AG20443 (cell line): ENCODE measurements around the gene SH2B2.
A peak's percentile ranks its signal among the peaks of the same experiment; 100 is the strongest.
"Not testable (repeated sequence)": the region's sequence is repeated elsewhere in the genome, so short reads cannot be mapped to it uniquely, and the experiment has no call there.

Experiments used
- DNase-seq: peaks from one replicate; pipeline ENCODE4 v3.0.0; 2012; ENCODE audit warnings: low spot score, mixed read lengths

The SH2B2 gene

DNA sequence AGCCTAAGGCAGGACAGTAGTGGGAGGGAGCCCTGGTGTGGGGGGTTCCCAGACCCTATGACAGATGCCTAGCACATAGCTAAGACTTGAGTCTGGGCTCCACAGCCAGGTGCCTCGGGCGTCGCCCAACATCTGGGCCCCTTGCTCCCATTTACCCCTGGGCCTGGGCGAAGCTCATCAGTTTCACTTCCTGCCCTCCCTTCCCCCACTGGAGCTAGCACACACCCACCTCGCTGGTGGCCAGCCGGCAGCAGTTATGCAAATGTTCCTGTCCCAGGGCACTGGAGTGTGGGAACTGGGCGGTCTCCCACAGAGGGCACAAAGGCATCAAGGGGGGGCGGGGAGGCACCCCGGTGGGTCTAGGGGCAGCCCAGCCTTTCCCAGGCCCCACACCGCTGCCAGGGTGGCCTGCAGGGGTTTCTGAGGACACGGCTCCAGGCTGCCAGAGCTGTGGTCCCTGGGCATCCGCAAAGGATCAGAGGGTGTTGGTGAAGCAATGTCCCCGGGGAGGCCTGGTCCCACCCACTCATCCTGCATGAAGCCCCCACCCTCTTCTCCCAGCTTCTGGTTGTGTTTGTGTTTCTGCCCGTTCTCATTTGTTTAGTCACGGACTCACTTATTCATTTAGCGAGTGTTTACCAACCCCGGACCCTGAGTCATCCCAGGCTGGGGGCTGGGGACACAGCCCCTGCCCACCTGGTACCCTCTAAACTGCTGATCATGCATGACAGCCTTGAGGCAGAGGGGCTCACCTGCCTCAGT lies 20.4 kb downstream of the SH2B2 start:
- DNase-seq = peak; percentile 45

DNA sequence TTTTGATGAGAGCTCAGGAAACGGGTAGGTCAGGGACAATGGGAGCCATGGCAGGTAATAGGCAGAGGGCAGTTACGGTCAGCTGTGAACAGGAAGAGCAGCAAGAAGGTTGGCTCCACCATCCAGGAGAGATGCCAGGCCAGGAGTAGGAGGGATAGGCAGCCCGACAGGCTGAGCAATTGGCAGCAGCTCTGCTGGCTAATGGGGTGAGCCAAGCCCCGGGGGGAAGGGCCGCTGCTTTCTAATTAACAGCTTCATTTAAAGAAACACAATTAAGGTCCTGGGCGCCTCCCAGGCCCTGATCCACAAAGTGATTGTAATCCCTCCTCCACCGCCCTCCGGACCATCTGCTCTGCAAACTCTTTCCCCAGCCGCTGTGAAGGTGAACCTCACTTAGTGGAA lies 23.7 kb downstream of the SH2B2 start:
- no peak for DNase-seq

DNA sequence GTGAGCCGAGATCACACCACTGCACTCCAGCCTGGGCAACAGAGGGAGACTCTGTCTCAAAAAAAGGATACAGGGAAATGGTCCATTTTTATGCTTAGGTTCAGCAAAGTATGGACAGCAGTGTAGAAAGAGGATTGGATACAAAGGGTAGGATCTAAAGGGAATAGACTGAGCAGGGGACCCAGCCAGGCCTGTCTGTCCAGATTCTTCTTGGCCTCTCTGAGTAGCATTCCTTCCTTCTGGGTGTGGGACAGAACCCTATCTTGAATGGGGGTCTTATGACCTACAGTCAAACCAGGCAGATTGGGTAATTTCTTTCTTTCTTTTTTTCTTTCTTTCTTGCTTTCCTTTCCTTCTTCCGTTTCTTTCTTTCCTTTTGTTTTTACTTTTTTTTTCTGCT lies 25.6 kb downstream of the SH2B2 start:
- no peak for DNase-seq

DNA sequence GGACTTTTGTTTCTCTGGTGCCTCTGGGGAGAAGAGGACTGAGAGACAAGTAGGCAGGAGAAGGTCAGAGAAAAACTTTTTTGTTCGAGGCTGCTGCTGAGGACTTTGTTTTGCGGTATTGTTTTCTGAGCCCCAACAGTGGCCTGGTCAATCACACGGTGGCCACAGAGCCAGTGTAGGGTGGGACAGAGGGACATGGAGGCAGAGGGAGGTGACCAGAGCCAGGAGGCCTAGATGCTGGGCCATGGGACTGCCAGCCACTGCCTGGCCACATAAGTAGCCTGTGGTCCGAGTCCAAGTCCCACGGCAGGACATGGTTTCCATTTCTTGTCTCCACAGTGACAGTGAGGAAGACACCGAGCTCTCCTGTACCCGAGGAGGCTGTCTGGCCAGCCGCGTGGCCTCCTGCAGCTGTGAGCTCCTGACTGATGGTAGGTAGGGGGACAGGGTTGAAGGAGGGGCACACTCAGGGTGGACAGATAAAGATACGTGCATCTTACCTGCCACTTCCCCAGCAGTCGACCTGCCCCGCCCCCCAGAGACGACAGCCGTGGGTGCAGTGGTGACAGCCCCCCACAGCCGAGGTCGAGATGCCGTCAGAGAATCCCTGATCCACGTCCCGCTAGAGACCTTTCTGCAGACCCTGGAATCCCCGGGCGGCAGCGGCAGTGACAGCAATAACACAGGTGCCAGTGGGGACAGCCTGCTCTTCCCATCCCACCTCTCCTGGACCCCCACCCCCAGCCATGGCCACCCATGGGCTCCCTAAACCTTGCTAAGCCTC lies 27.5 kb downstream of the SH2B2 start:
- DNase-seq = no peak

DNA sequence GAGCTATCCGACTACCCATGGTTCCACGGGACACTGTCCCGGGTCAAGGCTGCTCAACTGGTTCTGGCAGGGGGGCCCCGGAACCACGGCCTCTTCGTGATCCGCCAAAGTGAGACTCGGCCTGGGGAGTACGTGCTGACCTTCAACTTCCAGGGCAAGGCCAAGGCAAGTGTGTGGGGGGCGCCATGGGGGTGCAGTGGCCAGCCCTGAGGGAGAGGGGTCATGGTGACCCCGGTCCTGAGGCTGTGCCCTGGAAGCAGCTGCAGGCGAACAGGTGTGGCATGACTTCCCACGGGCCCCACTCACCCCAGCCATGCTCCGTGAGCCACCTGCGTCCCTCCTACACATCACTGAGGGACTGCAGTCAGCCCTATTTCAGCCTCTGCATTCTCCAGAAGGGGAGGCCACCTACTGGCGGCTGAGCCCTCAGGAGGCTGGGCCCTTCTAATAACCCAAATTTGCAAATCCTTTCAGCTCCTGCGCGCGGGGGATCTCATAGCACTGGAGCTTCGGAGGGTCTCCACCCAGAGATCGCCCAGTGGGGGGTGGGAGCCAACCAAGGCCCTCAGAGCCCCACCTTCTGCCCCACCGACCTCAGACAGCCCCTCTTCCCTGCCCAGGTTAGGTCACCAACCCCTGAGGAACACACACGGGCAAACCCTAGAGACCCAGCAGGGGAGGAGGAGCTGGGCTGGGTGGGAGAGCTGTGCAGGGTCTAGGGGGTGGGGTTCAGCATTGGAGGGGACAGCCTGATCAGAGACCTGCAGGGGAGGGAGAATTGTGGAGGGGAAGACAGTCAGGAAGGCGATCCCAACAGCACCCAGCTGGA lies 30.8 kb downstream of the SH2B2 start:
- peak; percentile 9 for DNase-seq

DNA sequence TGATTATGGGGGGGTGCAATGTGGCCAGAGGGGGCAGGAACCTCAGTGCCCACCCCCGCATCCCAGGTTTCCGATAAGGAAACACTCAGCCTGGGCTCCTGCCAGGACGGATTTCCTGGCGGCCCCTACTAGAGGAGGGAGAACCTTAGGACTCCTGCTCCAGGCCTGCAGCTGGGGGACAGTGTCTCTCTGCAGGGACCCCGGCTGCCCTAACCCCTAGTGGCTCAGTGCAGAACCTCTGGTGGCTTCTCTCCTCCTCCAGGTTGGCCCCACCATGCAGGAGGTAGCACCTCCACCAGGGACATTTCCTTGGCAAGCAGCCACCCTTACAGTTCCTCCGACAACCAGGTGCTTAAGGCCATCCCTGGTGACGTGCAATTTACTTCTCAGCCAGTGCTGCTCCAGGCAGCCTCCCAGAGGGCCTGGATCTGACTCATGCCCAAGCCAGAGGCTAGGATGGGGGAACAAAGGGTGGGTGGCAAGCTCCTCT lies 31.9 kb downstream of the SH2B2 start:
- peak; percentile 19 for DNase-seq

DNA sequence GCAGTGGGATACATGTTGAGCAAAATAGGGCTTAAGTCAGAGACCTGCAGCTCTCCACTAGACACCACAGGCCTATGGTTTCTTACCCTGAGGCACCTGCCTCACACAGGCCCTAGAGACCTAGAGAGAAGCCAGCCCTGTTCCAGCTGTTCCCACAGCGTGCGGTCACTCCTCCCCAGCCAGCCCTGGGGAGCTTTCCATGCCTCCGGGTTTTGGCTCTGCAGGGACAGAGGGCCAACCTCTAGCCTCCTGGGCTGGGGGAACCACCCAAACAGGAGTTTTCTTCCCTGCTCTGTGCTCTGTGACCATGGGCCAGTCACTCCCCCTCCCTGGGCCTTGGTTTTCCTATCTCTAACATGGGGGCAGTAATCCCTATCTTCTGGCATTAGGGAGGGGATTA lies 33.0 kb downstream of the SH2B2 start:
- DNase-seq = peak; percentile 14

DNA sequence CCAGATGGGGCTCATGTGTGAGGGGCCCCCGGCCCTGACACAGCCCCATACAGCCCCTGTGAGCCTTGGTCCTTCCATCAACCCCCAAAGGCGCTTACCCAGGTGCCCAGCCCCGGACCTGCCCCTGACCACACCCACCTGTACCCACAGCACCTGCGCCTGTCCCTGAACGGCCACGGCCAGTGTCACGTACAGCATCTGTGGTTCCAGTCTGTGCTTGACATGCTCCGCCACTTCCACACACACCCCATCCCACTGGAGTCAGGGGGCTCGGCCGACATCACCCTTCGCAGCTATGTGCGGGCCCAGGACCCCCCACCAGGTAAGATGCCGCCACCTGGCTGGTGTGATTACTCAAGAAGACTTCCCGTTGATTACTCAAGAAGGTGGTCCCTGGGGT lies 33.5 kb downstream of the SH2B2 start:
- peak; percentile 5 for DNase-seq

DNA sequence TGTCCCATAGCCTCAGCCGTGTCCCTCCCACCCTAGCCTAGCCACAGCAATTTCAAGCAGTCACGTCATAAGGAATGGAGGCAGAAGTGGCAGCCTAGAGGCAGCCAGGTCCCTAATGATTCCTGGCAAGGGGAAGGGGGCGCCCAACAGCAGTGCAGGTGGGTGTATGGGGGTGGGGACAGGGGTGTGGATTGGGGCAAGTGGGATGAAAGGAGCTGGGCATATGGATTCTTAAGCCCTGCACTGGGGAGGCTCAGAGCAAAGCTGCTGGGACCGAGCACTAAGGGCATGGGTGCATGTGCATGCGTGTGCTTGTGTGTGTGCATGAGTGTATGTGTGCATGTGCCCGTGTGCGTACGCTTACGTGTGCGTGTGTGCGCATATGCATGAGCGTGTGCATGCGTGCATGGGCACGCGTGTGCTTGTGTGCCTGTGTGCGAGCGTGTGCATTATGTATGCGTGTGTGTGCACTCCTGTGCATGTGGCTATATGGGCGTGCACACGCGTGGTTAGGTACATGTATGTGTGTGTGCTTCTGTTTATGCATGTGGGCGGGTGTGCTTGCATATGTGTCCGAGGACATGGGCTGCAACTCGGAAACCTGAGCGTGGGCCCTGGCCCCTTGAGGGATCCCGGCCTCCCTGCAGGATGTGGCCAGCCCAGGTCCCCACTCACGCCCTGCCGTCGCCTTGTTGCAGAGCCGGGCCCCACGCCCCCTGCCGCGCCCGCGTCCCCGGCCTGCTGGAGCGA lies 34.1 kb downstream of the SH2B2 start:
- peak; percentile 22 for DNase-seq

DNA sequence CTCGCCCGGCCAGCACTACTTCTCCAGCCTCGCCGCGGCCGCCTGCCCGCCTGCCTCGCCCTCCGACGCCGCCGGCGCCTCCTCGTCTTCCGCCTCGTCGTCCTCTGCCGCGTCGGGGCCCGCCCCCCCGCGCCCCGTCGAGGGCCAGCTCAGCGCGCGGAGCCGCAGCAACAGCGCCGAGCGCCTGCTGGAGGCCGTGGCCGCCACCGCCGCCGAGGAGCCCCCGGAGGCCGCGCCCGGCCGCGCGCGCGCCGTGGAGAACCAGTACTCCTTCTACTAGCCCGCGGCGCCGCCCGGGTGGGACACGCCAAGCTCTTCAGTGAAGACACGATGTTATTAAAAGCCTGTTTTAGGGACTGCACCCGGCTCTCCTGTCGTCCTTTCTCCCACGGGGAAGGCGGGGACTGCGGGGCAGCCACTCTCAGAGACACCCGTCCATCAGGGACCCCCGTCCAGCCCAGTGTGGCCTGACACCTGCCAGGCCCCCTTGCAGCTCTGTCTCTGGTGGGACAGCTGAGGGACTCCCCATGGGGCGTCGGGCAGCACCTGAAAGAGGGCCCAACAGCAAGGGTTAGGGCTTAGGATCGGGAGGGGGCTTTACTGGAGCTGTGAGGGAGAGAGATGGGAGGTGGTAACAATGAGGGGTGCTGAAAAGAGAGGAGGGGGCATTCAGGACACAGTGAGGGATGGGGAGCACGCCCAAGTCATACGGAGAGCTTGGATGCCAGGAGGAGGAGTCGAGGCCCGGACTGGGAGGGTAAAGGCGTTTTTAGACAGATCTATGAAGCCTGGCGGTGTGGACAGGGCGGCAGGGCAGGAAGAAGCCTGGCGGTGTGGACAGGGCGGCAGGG lies 34.9 kb downstream of the SH2B2 start:
- DNase-seq = peak; percentile 55

DNA sequence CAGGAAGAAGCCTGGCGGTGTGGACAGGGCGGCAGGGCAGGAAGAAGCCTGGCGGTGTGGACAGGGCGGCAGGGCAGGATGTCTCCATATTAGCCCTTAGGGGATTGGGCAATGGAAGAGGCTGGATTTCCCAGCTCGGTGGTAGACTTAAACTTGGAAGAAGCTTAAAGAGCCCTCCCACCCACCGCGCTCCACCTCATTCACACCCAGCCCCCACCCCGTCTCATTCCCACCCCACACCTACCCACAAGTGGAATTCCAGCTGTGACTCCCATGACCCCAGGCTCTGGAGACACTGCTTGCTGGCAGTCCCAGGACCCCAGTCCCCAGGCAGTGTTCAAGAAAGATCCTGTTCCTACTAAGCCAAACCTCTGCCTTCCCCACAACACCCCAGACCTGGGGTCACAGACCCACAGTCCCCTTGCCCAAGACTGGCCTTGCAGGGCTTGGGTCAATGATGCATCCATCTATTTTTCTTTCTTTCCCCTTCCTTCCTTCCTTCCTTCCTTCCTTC lies 35.6 kb downstream of the SH2B2 start:
- peak; percentile 9 for DNase-seq

DNA sequence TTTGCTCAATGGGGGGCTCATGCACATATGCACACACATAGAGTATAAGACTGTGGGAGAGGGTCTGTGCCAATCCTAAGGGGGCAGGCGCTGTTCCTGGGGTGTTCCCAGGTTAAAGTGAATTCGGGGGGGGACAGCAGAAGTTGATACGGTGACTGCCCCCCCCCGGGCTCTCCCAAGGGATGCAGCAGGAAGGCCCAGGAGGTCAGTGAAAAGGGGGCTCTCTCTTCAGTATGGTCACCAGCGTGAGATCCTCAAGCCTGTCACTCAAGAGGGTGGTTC lies 37.2 kb downstream of the SH2B2 start:
- DNase-seq = no peak

DNA sequence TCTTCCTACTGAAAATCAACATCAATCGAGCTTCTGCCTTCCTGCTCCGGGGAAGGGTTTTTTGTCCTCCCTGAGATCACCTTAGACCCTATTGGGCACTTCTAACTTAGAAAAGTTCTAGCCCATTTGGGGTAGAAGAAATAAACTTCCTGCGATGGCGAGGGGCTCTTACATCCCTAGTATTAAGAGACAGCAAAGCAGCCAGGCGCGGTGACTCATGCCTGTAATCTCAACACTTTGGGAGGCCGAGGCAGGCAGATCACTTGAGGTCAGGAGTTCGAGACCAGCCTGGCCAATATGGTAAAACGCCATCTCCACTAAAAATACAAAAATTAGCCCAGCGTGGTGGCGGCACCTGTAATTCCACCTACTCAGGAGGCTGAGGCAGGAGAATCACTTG lies 38.4 kb downstream of the SH2B2 start:
- not testable (repeated sequence) for DNase-seq

DNA sequence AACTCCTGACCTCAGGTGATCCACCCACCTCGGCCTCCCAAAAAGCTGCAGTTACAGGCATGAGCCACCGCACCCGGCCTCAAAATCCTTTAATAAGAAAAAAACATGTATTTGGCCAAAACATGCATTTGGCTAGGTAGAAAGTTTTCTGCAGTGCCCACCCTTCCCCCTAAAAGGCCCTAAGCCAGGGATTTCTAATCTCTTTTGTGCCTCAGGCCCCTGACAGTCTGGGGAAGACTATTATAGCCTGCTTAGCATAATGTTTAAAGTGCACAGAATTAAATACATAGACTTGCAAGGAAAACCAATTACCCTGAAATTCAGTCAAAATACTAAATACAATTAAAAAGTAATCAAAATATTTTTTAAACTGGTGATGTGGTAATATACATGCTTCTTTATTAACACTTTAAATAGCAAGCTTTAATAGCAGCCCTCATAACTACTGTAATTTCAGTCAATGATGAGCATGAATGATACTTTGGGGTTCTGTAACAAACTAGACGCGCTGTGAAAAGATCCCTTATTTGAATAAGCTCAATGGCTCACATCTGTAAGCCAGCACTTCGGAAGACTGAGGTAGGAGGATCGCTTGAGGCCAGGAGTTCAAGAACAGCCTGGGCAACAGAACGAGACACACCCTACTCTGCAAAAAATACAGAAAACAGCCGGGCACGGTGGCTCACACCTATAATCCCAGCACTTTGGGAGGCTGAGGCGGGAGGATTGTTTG lies 39.7 kb downstream of the SH2B2 start:
- DNase-seq = no peak

DNA sequence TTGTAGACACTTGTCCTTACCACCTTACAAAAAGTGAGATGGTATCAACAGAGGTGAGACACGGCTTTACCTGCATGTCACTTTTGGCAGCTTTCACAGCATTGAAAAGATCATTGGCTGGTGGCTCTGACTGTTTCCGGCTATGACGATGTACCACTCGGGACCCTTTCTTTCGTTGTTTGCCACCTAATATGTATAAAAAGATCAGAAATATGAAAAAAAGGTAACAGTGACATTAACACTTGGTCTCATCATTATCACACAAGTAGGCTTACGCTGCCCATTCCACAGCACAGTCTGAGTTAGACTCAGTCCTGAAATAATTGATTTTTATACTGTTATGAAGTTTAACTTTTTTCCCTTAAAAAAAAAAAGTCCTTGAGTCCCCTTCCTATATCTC lies 40.5 kb downstream of the SH2B2 start:
- DNase-seq = not testable (repeated sequence)

DNA sequence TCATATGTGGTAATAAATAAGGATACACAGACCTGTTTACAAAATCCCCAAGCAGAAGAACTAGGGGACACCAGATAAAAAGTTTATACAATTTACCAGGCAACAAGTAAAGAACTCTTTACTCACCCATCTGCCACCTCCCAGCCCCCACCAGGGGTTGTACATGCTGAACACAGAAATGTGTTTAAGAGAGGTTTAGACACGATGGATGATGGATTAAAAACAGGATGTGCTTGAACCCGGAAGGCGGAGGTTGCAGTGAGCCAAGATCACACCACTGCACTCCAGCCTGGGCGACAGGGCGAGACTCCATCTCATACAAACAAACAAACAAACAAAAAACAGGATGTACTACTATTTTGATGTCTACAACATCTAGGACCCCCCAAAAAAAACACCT lies 42.2 kb downstream of the SH2B2 start:
- DNase-seq = not testable (repeated sequence)

DNA sequence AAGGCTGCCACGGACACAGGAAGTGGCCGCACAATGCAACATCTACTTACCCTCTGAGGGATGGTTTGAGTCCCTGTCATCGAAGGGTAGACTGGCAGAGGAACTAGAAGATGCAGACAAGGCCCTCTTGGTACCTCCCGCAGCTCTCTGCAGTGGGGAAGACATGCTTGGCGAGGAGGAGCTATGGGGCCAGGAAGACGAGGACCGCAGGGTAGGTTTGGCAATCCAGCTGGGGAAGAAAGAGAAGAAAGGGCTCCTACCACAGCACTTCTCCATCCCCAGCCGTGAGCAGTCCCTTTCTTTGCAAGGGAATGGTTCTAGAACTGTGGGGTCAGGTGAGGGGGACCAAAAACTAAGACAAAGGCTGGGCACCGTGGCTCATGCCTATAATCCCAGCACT lies 42.7 kb downstream of the SH2B2 start:
- not testable (repeated sequence) for DNase-seq

DNA sequence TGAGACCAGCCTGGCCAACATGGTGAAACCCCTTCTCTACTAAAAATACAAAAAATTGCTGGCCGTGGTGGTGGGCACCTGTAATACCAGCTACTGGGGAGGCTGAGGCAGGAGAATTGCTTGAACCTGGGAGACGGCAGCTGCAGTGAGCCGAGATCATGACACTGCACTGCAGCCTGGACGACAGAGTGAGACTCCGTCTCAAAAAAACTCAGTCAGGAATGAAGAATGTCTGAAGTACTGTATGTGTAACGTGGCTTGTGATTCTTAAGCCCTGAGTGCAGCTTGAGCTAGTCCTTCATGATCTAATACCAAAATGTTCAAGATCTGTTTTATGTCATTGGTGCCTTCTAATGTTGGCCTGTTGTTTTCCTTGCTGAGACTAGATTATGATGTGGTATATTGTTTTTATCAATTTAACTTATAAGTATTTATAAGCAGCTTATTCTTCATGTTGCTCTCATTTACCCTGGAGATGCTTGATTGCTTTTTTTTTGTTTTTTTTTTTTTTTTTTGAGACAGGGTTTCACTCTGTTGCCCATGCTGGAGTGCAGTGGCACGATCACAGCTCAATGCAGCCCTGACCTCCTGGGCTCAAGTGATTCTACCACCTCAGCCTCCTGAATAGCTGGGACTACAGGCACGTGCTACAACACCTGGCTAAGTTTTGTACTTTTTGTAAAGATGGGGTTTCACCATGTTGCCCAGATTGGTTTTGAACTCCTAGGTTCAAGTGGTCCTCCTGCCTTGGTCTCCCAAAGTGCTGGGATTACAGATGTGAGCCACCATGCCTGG lies 44.2 kb downstream of the SH2B2 start:
- not testable (repeated sequence) for DNase-seq

DNA sequence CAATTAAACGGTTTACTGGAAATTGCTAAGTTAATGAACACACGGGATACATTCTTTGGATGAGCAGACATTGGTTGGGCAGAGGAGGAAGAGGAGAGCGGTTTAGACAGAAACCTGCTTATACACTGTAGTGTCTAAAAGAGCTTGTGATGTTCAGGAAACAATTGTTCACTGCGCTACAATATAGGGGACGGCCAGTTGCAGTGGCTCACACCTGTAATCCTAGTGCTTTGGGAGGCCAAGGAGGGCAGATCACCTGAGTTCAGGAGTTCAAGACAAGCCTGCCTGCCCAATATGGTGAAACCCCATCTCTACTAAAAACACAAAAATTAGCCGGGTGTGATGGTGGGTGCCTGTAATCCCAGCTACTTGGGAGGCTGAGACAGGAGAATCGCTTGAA lies 48.9 kb downstream of the SH2B2 start:
- not testable (repeated sequence) for DNase-seq
